Osteocyte (in vitro differentiated cells): Measurements from ENCODE around the gene SERINC5. TPM values are rescaled to one million over a fixed set of nuclear protein-coding genes. Genes with fewer than 3 reads are reported as not detected.

Experiments used
- DNase-seq: peaks from one replicate; pipeline ENCODE4 v3.0.0; 2021; ENCODE audit warnings: mixed read lengths; ENCODE audit not compliant: unreplicated experiment; ENCODE audit errors: extremely low spot score
- H3K27ac Mint-ChIP-seq: one replicate; pipeline ENCODE4 v1.8.0; 2021; ENCODE audit warnings: mild to moderate bottlenecking, mixed read lengths; ENCODE audit not compliant: unreplicated experiment
- H3K27me3 Mint-ChIP-seq: one replicate; pipeline ENCODE4 v1.8.0; 2021; ENCODE audit warnings: mixed read lengths; ENCODE audit not compliant: unreplicated experiment
- H3K36me3 Mint-ChIP-seq: one replicate; pipeline ENCODE4 v1.8.0; 2021; ENCODE audit warnings: mixed read lengths; ENCODE audit not compliant: unreplicated experiment
- H3K4me1 Mint-ChIP-seq: one replicate; pipeline ENCODE4 v1.8.0; 2021; ENCODE audit warnings: mixed read lengths; ENCODE audit not compliant: unreplicated experiment
- H3K4me3 Mint-ChIP-seq: one replicate; pipeline ENCODE4 v1.8.0; 2021; ENCODE audit warnings: mild to moderate bottlenecking, moderate library complexity, mixed read lengths; ENCODE audit not compliant: unreplicated experiment
- H3K9me3 Mint-ChIP-seq: one replicate; pipeline ENCODE4 v1.8.0; 2021; ENCODE audit warnings: mixed read lengths; ENCODE audit not compliant: unreplicated experiment
- CTCF ChIP-seq: fragments of 200-600 bp; sonication (generic); IDR thresholded peaks from 2 replicates; pipeline ENCODE4 v1.5.0; 2021; ENCODE audit warnings: antibody characterized with exemption, mild to moderate bottlenecking, moderate library complexity
- total RNA-seq: library from RNA; stranded (reverse); gene quantifications from 2 replicates; pipeline ENCODE4 v1.2.1, GENCODE V29; 2021

The SERINC5 gene
- total RNA-seq, 1 donor from 2014 or later: 43.2 TPM

DNA sequence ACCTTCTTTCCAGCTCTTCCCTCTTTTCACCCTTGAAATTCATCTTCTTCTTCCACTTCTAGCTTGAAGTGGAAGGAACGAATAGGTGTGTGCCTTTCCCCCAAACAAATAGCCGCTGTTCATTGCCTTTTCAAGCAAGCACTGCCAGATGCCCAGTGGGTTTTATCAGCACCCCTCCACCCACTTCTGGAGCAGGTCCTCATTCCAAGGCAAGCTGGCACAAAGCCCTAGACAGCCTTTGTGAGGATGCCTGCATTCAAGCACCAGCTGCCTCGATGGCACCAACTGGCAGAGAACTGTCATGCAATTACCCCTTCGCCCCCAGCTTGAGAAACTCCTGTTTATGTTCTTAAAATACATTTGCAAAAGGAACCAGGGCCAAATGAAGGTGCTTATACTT, 36.5 kb downstream of the SERINC5 start:
- H3K4me3 Mint-ChIP-seq: no peak overlapping the region
- H3K36me3 Mint-ChIP-seq: no peaks in the 10 kb centered on the region
- peaks cover 1% of the 10 kb centered on the region for H3K4me1 Mint-ChIP-seq

DNA sequence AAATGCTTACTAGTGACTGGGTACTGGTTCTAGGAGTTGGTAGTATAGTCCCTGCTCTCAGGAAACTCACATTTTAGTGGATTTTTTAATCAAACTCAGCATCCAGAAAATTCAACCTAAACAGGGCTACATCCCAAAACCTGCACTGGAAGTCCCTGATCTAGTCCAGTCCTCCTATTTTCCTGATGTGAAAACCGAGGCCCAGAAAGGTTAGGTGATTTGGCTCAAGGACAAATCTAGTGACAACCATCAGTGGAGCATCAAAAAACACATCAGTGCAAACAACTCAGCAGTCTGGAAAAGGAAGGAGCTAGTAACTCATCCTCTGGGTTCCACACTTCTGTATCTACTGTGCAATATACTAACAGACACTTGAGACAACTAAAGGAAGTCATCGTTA, 38.2 kb downstream of the SERINC5 start:
- no peaks in the 10 kb centered on the region for H3K36me3 Mint-ChIP-seq
- peaks cover 9% of the 10 kb centered on the region for H3K4me1 Mint-ChIP-seq
- H3K9me3 Mint-ChIP-seq: no peaks in the 10 kb centered on the region
- no peak for TF ChIP-seq CTCF
- H3K27ac Mint-ChIP-seq: no peak overlapping the region
- DNase-seq: no peak
- H3K27me3 Mint-ChIP-seq: no peaks in the 10 kb centered on the region
- no peak overlapping the region for H3K4me3 Mint-ChIP-seq

More for the DNA sequence above, 36.5 kb downstream of the SERINC5 start:
- H3K27me3 Mint-ChIP-seq: no peaks in the 10 kb centered on the region
- TF ChIP-seq CTCF: no peak
- DNase-seq: no peak
- H3K27ac Mint-ChIP-seq: no peak overlapping the region
- no peaks in the 10 kb centered on the region for H3K9me3 Mint-ChIP-seq

- Mint-ChIP-seq H3K27me3 (no peaks in the 10 kb centered on the region), H3K36me3 (no peaks in the 10 kb centered on the region), H3K4me3 (no peak overlapping the region), H3K9me3 (no peaks in the 10 kb centered on the region), H3K4me1 (peaks cover 9% of the 10 kb centered on the region), H3K27ac (no peak overlapping the region)
- DNase-seq: no peak
- TF ChIP-seq CTCF: no peak
Observed at GRCh38 chr5:80216753-80217596, 38.9 kb downstream of the SERINC5 start.

- H3K36me3 Mint-ChIP-seq: no peaks in the 10 kb centered on the region
- no peak for DNase-seq
- no peak overlapping the region for H3K27ac Mint-ChIP-seq
- TF ChIP-seq CTCF: no peak
- H3K9me3 Mint-ChIP-seq: no peaks in the 10 kb centered on the region
- H3K27me3 Mint-ChIP-seq: no peaks in the 10 kb centered on the region
- H3K4me3 Mint-ChIP-seq: no peak overlapping the region
- peaks cover 9% of the 10 kb centered on the region for H3K4me1 Mint-ChIP-seq
Observed at GRCh38 chr5:80216096-80216495, 39.8 kb downstream of the SERINC5 start.

DNA sequence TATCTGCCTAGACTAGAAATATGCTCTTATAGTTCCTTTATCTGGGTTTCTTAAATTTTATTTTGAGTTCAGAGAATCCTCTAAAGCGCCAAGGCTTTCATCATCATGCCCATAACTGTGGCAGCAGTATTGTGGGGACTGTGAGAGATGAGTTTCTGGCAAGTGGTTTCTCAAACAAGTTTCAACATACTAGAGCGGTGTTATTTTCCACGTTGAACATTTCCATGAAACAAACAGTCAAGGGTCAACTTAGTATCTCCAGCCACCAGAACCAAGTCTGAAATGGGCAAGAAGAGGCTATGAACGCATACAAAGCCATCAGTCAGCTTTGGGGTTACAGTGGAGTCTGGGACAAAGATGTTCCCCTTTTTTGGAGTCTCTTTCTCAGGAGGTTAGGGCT, 40.3 kb downstream of the SERINC5 start:
- Mint-ChIP-seq H3K4me1 (peaks cover 9% of the 10 kb centered on the region), H3K27me3 (no peaks in the 10 kb centered on the region), H3K9me3 (no peaks in the 10 kb centered on the region), H3K27ac (no peak overlapping the region), H3K36me3 (no peaks in the 10 kb centered on the region), H3K4me3 (no peak overlapping the region)
- DNase-seq: no peak
- TF ChIP-seq CTCF: no peak
